GM18858 (cell line): ENCODE measurements around the gene UCN.
"Not testable (repeated sequence)": the region's sequence is repeated elsewhere in the genome, so short reads cannot be mapped to it uniquely, and the experiment has no call there.

Experiments
- ATAC-seq: cut with Tn5 transposase; IDR thresholded peaks from one replicate; pipeline ENCODE4 v1.9.1; 2021; ENCODE audit not compliant: unreplicated experiment

The UCN gene

DNA sequence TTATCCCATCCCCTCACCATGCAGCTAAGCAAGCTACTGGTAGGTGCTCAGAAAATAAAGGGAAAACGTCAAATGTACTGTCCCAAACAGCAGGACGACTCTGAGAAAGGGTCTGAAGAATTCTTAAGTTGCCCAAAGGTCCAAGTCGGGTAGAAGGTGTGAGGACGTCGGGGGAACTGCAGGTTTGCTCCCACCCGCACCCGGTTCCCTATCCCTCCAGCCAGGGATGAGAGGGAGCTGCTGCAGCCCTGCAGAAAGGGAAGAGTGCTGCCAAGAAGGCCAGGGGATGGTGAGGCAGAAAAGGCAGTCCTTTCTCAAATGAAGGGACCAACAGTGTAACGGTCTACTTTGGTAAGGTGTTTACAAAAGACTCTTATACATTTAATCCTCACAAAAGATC, 6.9 kb upstream of the UCN start:
- ATAC-seq, result no peak

DNA sequence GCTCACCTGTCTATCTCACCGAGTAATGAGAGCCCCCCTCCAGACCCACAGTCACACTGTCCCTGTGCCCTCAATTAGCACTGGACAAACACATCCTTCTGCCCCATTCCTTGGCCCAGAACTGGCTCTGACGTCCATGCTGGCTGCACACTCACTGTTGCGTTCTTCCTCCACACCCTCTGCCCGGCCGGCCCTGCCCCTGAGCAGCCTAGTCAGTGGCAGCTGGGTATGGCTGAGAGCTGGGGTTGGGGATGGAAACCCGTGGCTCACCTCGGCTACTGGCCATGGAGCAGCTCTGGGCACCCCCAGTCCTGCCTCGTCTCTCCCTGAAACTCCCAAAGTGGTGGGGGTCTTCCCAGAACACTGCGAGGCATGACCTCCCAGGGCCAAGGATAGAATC, 6.5 kb upstream of the UCN start:
- no peak for ATAC-seq

DNA sequence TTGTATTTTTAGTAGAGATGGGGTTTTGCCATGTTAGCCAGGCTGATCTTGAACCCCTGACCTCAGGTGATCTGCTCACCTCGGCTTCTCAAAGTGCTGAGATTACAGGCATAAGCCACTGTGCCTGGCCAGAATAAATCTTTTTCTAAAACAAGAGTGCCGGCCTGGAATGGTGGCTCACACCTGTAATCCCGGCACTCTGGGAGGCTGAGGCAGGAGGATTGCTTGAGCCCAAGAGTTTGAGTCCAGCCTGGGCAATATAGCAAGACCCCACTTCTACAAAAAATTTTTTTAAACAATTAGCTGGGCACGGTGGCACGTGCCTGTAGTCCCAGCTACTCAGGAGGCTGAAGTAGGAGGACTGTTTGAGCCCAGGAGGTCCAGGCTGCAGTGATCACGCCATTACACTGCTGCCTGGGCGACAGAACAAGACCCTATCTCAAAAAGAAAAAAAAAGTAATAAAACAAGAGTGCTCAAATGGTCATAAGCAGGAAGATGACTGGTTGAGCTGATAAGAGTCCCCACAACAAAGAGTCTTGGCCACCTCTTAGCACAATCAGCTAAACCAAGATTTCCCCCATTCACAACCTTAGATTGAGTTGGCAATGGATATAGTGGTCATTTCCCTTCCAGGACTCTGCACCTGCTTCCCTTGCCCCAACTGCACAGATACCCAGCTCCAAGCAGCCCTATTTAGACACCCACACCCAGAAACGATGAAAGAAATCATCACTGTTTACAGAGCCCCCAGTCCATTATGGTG, 5.8 kb upstream of the UCN start:
- no peak for ATAC-seq

DNA sequence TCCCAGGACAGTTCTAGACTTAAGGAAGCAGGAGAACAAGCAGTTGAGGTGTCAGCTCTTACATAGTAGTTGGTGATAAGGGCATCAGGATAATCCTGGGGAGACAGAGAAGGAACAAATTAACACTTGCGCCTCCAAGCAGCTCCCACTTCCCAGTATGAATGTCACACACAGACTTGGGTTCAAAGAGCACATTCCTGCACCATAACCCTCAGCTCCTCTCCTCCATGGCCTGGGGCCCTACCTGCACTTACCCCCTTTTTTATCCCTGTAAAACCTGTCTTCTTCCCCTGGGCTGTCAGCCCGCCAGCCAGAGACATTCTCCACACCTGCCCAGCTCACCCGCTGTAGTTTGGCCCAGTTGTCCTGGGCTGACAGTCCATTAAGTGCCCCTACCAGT, 3.9 kb upstream of the UCN start:
- ATAC-seq, result no peak

DNA sequence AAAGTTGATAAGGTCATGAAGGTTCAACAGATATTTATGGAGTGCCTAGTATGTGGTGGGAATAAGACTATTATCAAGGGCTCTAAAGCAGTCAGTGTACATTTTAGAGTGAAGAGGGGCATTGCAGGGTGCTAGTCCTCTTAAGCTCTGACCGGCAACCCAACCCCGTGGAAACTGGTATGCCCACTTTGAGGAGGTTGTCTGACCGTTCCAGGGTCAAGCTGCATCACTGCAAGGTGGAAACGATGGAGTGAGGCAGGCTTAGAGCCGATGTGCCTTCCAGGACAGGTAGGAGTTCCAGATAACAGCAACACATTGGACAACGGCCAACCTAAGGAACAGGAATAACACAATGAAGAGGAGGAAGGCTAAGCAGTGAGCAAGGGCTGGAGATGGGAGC, 1.4 kb upstream of the UCN start:
- no peak for ATAC-seq

DNA sequence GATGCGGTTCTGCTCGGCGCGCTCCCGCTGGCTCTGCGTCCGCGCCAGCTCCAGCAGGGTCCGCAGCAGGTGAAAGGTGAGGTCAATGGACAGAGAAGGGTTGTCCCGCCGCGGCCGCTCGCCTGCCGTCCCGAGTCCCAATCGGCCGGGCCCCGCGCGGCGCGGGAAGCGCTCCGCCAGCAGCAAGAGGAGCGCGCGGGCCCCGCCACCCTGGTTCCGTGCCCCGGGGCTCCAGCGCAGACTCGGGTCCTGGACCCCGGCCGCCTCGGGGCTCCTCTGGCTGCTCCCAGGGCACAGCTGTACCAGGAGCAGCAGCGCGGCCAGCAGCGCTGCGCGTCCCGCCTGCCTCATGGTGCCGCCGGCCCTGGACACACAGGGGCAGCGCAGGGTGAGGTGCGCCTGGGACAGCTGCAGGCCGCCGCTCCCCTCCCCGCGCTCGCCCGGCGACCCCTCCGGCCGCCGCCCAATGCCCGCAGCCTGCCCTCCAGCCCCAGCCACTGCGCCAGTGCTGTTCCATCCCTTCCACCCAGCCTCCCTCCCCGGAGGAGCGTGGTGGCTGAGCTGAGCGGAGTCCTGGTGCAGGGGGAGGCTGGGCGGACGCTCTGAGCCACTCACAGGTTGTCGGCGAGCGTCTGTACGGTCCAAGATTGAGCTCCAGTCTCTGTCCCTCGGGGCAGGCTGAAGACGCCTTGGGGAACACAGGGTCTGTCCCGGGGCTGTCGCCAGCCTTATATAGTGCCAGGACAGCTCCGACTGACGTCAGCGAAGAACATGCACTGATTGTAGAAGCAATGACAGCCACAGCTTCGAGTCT, 493 bp downstream of the UCN start:
- no peak for ATAC-seq

DNA sequence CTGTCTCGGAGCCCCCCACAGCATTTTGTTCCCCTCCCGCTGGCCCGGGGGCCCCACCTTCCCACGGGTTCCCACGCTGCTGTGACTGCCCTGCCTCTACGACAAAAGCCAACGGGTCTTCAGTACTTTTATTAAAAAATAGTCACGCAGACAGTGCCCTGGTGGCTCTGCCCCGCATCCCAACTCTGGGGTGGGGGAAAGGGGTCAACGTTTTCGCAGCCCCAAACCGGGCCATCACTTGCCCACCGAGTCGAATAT, 1.0 kb downstream of the UCN start:
- no peak for ATAC-seq

DNA sequence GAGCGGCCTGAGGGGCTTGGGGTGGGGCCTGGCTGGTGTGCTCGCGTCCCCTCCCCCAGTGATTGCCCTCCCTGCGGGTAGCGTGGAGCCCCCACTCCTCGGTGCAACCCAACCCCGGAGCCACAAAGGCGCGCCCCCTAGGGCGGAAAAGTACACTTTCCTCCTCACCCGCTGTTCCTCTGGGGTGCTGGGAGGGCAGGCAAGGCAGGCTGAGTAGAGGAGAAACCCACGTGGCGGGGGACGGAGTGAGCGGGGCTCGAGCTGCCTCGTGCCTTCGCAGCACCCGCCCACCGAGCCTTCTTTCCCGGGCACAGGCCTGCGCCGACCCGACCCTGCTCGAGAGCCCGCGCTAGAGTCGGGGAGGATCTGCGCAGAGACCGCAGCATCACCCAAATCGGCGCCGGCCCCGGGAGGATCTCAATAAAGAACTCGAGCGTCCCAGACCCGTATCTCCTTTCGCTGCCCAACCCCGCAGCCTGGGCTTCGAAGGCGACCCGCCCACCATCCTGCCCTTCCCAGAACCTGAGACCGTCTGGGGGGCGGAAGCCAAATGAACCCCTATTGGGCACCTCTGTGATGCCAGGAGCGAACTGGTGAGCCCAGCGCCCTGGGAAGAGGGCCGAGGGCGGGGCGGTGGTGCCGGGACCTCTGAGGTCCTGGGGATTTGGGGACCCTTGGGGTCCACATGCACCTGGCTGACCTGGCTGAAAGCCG, 1.5 kb downstream of the UCN start:
- no peak for ATAC-seq

DNA sequence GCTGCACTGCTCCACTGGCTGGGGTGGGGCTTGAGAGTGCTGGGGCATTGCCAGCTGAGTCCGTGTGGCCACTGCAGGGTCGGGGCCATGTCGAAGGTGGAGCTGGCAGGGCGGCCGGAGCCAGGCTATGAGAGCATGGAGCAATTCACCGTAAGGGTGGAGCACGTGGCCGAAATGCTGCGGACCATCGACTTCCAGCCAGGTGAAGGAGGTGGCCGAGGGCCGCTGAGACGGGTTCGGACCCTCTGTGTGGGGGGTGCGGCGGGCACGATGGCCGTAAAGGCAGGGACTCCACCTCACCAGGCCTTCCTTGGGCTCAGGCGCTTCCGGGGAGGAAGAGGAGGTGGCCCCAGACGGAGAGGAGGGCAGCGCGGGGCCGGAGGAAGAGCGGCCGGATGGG, 2.1 kb downstream of the UCN start:
- ATAC-seq, result no peak

DNA sequence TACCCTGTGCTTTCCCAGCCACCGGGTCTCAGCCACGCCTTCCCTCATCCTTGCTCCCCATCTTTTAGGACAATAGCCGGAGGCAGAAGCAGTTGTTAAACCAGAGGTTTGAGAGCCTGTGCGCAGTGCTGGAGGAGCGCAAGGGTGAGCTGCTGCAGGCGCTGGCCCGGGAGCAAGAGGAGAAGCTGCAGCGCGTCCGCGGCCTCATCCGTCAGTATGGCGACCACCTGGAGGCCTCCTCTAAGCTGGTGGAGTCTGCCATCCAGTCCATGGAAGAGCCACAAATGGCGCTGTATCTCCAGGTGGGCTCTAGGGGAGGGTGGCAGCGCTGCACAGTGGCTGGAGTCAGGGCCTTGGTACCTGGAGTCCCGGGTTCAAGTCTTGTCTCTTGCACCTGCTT, 2.7 kb downstream of the UCN start:
- no peak for ATAC-seq

DNA sequence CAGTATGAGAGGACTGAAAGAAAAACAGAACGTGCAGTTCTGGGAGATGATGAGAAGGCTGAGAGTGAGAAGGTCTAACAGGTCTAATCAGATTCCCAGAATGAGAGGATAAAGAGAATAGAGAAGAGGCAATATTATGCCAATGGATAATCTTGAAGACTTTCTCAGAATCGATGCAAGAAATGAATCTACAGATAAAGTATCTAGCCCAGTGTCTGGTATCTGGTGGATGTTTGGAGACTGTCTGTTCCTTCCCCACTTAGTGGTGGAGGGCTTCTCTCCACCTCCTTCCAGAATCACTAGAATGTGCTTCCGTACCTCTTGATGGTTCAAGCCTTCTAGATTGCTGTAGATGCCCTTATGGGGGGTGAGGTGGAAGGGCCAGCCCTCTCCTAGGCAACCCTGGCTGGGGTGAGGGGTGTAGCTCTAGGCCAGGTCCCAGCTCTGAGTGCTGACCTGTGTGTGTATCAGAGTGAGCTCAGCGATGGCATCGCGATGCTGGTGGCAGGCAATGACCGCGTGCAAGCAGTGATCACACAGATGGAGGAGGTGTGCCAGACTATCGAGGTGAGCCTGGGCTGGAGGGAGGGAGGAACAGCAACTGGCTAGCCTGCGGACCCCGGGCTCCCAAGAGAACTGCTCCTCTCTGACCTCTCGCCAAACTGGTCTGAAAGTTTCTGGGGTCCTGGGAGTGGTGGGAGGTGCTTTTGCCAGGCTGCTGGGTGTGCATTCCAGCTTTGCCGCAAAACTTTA, 3.6 kb downstream of the UCN start:
- ATAC-seq, result no peak

DNA sequence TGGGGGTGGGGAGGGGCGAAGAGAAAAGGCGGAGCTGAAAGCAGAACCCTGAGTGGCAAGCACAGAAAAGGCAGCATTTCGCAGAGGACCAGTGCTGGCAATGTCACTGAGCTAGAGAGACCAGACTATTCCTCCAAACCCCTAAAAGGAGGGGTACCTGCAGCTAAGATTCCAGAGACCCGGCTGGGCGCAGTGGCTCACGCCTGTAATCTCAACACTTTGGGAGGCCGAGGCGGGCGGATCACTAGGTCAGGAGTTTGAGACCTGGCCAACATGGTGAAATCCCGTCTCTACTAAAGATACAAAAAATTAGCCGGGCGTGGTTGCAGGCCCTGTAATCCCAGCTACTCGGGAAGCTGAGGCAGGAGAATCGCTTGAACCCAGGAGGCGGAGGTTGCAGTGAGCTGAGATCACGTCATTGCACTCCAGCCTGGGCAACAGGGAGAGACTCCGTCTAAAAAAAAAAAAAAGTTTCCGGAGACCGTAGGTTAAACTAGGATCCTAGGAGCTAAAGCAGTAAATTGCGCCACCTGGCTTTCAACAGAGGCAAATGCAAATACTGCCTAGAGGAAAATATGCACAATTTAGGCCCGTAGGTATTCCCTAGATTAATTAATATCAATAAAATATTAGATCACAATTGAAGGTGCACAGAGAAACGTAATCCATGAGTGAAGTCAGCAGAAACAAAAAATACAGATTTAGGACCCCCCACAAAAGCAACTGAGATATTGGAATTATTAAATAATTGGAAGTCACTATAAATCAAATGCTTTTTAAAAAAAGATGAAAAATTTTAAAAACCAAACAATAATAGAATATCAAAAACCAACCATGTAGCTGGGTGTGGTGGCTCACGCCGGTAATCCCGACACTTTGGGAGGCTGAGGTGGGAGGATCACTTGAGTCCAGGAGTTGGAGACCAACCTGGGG, 4.9 kb downstream of the UCN start:
- no peak for ATAC-seq

DNA sequence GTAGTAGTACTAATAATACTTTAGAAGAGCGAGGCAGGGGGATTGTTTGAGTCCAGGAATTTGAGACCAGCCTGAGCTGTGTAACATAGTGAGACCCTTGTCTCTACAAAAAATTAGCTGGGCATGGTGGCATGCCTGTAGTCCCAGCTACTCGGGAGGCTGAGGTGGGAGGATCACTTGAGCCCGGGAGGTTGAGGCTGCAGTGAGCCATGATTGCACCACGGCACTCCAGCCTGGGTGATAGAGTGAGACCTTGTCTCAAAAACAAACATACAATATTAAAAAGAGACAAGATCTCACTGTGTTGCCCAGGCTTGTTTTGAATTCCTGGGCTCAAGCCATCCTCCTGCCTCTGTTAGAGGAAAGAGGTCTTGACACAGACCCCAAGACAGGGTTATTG, 7.6 kb downstream of the UCN start:
- not testable (repeated sequence) for ATAC-seq

DNA sequence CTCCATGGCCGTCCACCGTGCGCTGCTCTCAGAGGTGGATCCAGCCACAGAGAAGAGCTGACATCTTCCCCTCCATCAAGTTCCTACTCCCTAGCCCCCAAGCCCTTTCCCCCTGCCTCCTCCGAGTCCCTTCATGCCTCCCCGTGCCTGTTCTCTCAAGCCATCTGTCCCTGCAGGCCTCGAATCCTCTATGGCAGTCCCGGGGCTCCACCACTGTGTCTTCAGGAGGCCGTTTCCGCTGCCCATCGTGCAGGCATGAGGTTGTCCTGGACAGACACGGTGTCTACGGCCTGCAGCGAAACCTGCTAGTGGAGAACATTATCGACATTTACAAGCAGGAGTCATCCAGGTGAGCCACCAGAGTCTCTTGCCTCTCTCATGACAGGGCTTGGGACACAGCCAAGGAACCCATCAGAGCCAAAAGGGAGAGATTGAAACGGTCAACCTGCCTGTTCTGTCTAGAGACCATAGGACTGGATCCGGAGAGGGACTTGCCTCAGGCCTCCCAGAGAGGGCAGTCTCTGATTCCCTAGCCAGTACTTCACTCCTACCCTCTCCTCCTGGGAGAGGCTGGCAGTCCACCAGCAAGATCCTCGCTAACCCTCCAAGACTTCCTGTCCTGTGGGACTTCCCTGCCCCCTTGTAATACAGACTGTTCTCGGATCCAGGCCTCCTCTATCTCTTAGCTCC, 9.7 kb downstream of the UCN start:
- ATAC-seq, result no peak

DNA sequence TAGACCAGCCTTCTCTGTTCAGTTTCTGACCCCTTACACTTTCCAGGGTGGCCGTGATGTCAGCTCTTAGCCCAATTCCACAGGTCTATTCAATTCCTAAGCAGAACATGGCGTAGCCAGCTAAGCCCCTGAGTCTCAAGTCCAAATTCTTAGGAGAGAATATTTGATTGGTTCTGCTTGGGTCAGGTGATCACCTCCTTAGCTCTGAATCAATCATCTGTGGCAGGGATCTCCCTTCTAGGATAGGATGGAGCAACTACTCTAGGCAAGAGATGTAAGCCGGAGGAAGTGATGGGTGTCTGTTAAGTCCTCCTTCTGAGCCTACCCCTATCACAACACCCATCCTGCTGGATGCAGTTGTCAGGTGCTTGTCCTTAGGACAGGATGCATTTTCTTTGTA, 11.1 kb downstream of the UCN start:
- ATAC-seq, result no peak

DNA sequence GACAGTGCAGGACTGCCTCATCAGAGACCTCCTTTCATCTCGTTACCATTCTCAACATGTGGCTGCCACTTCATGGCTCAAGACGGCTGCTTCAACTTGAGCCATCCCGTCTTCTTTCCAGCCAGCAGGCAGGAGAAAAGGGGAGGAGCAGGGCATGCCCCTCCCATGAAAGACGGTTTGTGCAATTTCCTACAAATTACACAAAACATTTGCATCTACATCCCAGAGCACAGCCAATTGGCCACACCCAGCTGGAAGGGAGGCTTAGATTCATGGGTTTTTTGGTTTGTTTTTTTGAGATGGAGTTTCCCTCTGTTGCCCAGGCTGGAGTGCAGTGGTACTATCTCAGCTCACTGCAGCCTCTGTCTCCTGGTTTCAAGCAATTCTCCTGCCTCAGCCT, 11.8 kb downstream of the UCN start:
- no peak for ATAC-seq

DNA sequence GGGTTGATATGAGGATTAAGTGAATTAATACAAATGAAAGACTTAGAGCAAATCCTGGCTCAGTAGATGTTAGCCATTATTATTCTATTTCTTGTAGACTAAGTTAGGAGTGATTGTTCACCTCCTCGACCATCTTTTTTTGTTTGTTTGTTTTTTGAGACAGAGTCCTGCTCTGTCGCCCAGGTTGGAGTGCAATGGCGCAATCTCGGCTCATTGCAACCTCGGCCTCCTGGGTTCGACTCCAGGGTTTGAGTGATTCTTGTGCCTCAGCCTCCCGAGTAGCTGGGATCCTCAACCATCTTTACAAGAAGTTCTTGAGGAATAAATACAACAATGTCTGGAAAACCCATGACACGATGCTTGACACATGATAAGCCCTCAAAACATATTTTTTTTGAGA, 13.3 kb downstream of the UCN start:
- ATAC-seq, result no peak

DNA sequence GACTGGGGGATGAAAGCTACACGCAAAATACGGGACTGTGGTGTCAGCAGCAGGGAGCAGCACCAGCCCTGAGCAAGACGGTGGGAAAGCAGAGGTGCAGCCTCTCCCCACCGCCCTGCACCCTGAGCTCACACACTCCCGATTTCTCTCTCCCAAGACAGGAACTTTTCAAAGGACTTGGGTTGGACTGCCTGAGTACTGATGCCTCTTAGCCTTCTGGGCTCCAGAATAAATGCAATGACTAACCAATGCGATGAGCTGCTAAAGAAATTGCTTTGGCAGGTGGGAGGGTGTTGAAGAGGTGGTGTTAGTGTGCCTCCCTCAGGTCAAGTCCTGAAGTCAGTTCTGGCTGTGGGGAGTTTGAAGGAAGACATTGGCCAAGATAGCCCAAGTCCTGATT, 16.4 kb downstream of the UCN start:
- ATAC-seq, result no peak

DNA sequence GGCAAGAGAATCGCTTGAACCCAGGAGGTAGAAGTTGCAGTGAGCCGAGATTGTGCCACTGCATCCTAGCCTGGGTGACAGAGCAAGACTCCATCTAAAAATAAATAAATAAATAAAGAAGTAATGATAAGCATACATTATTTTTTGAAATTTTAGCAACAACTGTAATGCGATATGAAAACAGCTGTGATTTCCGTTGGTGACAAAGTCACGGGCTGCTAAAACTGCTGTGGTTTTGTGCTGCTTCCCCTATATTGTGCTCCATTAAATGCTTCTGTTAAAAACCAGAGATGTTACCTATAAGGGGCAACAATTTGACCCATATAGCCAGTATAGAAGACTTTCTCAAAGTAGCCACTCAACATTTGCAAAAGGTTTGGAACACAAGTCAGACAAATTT, 17.7 kb downstream of the UCN start:
- ATAC-seq, result no peak

DNA sequence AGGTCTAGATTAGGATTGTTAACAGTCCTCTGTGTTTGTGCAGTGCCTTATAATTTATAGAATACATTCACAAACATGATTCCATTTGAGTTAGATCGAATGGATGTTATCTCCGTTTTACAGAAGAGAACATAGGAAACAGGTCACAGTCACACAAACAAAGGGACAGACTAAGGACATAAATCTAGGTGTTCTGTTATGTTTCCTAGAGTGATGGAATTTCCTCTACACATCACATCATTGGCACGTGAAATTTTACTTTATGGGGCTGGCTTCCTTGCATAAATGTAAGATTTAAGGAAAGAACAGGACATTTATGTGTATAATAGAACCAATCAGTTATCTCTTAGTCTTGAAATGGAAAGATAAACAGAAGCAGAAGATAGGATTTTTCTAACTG, 19.6 kb downstream of the UCN start:
- ATAC-seq, result no peak
